Measurements from ENCODE around the gene MYBPC1.
"Not testable (repeated sequence)": the region's sequence is repeated elsewhere in the genome, so short reads cannot be mapped to it uniquely, and the experiment has no call there.

GRCh38 chr12:101558726-101559125, 36.0 kb upstream of the MYBPC1 start:
- TF ChIP-seq, protein P1, sequence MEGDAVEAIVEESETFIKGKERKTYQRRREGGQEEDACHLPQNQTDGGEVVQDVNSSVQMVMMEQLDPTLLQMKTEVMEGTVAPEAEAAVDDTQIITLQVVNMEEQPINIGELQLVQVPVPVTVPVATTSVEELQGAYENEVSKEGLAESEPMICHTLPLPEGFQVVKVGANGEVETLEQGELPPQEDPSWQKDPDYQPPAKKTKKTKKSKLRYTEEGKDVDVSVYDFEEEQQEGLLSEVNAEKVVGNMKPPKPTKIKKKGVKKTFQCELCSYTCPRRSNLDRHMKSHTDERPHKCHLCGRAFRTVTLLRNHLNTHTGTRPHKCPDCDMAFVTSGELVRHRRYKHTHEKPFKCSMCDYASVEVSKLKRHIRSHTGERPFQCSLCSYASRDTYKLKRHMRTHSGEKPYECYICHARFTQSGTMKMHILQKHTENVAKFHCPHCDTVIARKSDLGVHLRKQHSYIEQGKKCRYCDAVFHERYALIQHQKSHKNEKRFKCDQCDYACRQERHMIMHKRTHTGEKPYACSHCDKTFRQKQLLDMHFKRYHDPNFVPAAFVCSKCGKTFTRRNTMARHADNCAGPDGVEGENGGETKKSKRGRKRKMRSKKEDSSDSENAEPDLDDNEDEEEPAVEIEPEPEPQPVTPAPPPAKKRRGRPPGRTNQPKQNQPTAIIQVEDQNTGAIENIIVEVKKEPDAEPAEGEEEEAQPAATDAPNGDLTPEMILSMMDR (IDR thresholded peaks at IDR 0.05 in 4 of 5, conservative IDR thresholded peaks at IDR 0.05 in 1 of 5) = not testable (repeated sequence)
- not testable (repeated sequence) for TF ChIP-seq POLR2A (IDR thresholded peaks at IDR 0.05)
